NT2/D1 (cell line): ENCODE data around the gene OTOF.

Experiments used
- DNase-seq: peaks from one replicate; pipeline ENCODE4 v3.0.0-alpha.2; 2011; ENCODE audit warnings: low read depth, low spot score
- H3K27me3 ChIP-seq: 2 replicates; pipeline ENCODE4 v1.6.0; 2011; ENCODE audit warnings: mild to moderate bottlenecking; ENCODE audit not compliant: insufficient read length, insufficient read depth
- H3K36me3 ChIP-seq: 2 replicates; pipeline ENCODE4 v1.6.1; 2011; ENCODE audit warnings: mild to moderate bottlenecking, low read length, mixed read lengths; ENCODE audit not compliant: insufficient read depth, insufficient read length
- H3K4me1 ChIP-seq: 2 replicates; pipeline ENCODE4 v1.5.1; 2011; ENCODE audit not compliant: insufficient read depth, insufficient read length
- H3K4me3 ChIP-seq: 2 replicates; pipeline ENCODE4 v1.5.1; 2011; ENCODE audit warnings: low read depth; ENCODE audit not compliant: insufficient read length
- H3K9ac ChIP-seq: 2 replicates; pipeline ENCODE4 v1.6.0; 2011; ENCODE audit warnings: low read depth; ENCODE audit not compliant: insufficient read length
- H3K9me3 ChIP-seq: 2 replicates; pipeline ENCODE4 v1.5.1; 2011; ENCODE audit warnings: mild to moderate bottlenecking, low read length; ENCODE audit not compliant: insufficient read depth
- SUZ12 ChIP-seq: IDR thresholded peaks from 2 replicates; pipeline ENCODE4 v1.6.1; 2011; ENCODE audit not compliant: insufficient read length, insufficient read depth; ENCODE audit errors: extremely low read depth
- YY1 ChIP-seq: IDR thresholded peaks from 2 replicates; pipeline ENCODE4 v1.6.1; 2011; ENCODE audit not compliant: insufficient read length, insufficient read depth
- ZNF274 ChIP-seq: IDR thresholded peaks from 2 replicates; pipeline ENCODE4 v1.6.1; 2011; ENCODE audit warnings: mild to moderate bottlenecking, low read depth, low read length

OTOF gene

GRCh38 chr2:26474261-26474785, 3.6 kb downstream of the OTOF start:
- no peaks in the 10 kb centered on the region for H3K36me3 ChIP-seq
- H3K9me3 ChIP-seq: peaks cover 6% of the 10 kb centered on the region; the same call in 1 of the 2 replicates
- H3K4me1 ChIP-seq: peaks cover 11% of the 10 kb centered on the region
- no peak overlapping the region for H3K4me3 ChIP-seq
- no peak overlapping the region for H3K9ac ChIP-seq
- TF ChIP-seq ZNF274: no peak
- TF ChIP-seq SUZ12: no peak
- TF ChIP-seq YY1: no peak
- no peak for DNase-seq
- no peaks in the 10 kb centered on the region for H3K27me3 ChIP-seq

DNA sequence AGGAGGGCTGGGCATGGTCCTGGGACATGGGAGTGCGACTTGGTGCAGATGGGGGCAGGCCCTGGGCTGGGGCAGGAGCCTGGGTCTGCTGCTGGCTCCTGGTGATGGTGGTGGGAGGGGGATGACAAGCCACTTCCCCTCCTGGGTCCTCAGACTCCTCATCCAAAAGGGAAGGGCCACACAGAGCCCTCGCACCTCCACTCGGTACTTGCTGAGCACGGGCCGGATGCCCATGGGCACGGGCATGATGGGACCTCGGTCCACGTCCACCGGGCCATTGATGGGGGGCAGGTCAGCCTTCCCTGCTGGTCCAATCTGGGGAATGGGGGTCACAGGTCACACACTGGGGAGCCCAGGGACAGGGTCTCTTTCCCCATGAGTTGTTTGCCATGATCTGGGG, 4.1 kb downstream of the OTOF start:
- TF ChIP-seq ZNF274: no peak
- no peak for TF ChIP-seq SUZ12
- TF ChIP-seq YY1: no peak
- H3K36me3 ChIP-seq: no peaks in the 10 kb centered on the region
- H3K27me3 ChIP-seq: no peaks in the 10 kb centered on the region
- H3K9me3 ChIP-seq: peaks cover 9% of the 10 kb centered on the region; the same call in 1 of the 2 replicates
- no peak overlapping the region for H3K9ac ChIP-seq
- no peak for DNase-seq
- H3K4me1 ChIP-seq: peaks cover 11% of the 10 kb centered on the region
- no peak overlapping the region for H3K4me3 ChIP-seq

- no peak for TF ChIP-seq SUZ12
- no peak for TF ChIP-seq YY1
- TF ChIP-seq ZNF274: no peak
- no peaks in the 10 kb centered on the region for H3K27me3 ChIP-seq
- H3K9me3 ChIP-seq: peaks cover 9% of the 10 kb centered on the region; the same call in 1 of the 2 replicates
- DNase-seq: no peak
- H3K4me3 ChIP-seq: no peak overlapping the region
- no peak overlapping the region for H3K9ac ChIP-seq
- H3K36me3 ChIP-seq: no peaks in the 10 kb centered on the region
- H3K4me1 ChIP-seq: peaks cover 11% of the 10 kb centered on the region
These were observed 4.9 kb downstream of the OTOF start for GRCh38 chr2:26472821-26473655.

DNA sequence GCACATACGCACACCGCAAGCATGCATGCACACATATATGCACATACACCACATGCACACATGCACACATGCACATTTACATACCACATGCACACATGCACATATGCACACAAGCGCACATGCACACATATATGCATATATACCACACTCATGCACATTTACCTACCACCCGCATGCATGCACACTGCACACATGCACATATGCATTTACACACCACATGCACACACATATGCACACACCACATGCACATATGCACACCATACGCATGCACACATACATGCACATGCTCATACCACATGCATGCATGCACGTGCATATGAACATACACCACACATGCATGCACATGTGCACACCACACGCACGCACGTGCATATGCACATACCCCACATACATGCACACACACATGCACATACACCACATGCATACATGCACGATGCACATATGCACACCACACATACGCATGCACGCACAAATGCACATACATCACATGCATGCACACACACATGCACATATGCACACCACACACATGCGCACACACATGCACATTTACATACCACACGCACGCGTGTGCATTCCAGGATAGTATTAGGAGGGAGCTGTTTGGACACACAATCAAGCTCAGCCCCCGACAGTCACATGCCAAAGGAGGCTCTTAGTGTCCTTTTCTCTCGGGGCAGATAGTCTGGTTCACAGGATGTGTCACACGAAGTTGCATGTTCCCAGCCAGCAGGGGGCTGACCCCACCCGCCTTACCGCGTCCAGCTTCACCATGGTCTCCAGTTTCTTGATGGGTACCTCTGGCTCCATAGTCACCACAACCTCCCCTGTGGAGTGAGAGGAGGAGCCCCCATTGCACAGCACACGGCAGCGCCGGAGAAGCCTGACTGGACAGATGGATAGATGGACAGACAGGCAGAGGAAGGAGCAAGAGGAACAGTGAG, 5.9 kb downstream of the OTOF start:
- no peak overlapping the region for H3K9ac ChIP-seq
- H3K36me3 ChIP-seq: no peaks in the 10 kb centered on the region
- no peak overlapping the region for H3K4me3 ChIP-seq
- no peak for TF ChIP-seq ZNF274
- TF ChIP-seq YY1: no peak
- no peak for TF ChIP-seq SUZ12
- DNase-seq: no peak
- peaks cover 9% of the 10 kb centered on the region; the same call in 1 of the 2 replicates for H3K9me3 ChIP-seq
- H3K4me1 ChIP-seq: peaks cover 7% of the 10 kb centered on the region
- H3K27me3 ChIP-seq: no peaks in the 10 kb centered on the region

GRCh38 chr2:26471289-26471688, 6.6 kb downstream of the OTOF start:
- H3K9ac ChIP-seq: no peak overlapping the region
- TF ChIP-seq SUZ12: no peak
- no peak for TF ChIP-seq ZNF274
- no peak for TF ChIP-seq YY1
- DNase-seq: no peak
- peaks cover 7% of the 10 kb centered on the region for H3K4me1 ChIP-seq
- no peaks in the 10 kb centered on the region for H3K27me3 ChIP-seq
- no peak overlapping the region for H3K4me3 ChIP-seq
- H3K36me3 ChIP-seq: no peaks in the 10 kb centered on the region
- H3K9me3 ChIP-seq: peaks cover 9% of the 10 kb centered on the region; the same call in 1 of the 2 replicates

DNA sequence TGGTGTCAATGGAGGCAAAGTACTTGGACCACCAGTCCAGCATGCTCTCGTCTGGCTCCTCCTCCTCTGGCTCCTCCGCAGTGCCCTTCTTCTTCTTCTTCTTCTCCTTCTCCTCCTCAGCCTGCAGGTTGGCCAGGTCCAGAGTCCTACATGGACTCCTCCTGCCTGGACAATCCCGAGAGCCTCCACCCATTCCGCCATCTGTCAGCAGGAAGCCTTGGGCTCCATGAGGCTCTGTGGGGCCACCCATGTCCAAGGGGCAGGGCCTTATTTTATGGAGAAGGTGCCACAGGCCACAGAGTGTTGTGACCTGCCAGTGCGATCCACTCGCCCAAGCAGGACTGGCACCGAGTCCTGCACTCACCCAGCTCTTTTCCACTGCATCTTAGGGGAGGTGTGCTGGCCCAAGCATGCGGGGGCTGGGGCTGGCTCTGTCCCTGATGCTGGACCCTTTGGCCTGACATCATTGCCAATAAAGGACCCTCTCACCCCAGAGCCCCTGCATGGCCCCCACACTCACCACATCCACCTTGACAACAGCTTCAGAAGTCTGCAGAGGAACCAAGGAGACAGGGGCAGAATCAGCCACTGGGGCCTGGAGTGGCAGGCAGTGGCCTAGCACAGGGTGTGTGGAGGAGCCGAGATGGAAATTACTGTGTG, 7.2 kb downstream of the OTOF start:
- Histone ChIP-seq H3K9ac (no peak overlapping the region), H3K9me3 (peaks cover 9% of the 10 kb centered on the region; the same call in 1 of the 2 replicates), H3K36me3 (no peaks in the 10 kb centered on the region), H3K4me3 (no peak overlapping the region), H3K4me1 (peaks cover 7% of the 10 kb centered on the region), H3K27me3 (no peaks in the 10 kb centered on the region)
- TF ChIP-seq ZNF274 (no peak), SUZ12 (no peak), YY1 (no peak)
- DNase-seq: no peak
